ENCODE data around the gene PLD4.
"Not testable (repeated sequence)": the region's sequence is repeated elsewhere in the genome, so short reads cannot be mapped to it uniquely, and the experiment has no call there.

The PLD4 gene

GRCh38 chr14:104940526-104941150 lies 16.0 kb downstream of the PLD4 start:
- no peak for DNase-seq (ENCODE audit: low read depth in 2 of 2)

- DNase-seq (ENCODE audit: low read depth in 2 of 2) = no peak
These were observed 17.1 kb downstream of the PLD4 start for GRCh38 chr14:104941508-104942365.

GRCh38 chr14:104942586-104942985 lies 17.9 kb downstream of the PLD4 start:
- no peak for DNase-seq (ENCODE audit: low read depth in 2 of 2)

GRCh38 chr14:104943216-104944015 lies 18.7 kb downstream of the PLD4 start:
- DNase-seq (ENCODE audit: low read depth in 2 of 2) = not testable (repeated sequence)

- not testable (repeated sequence) for DNase-seq (ENCODE audit: low read depth in 2 of 2)
These were observed 19.3 kb downstream of the PLD4 start for GRCh38 chr14:104944016-104944308.

- DNase-seq (ENCODE audit: low read depth in 2 of 2) = not testable (repeated sequence)
These were observed 19.9 kb downstream of the PLD4 start for GRCh38 chr14:104944436-104945205.

- DNase-seq (ENCODE audit: low read depth in 2 of 2) = not testable (repeated sequence)
These were observed 20.6 kb downstream of the PLD4 start for GRCh38 chr14:104945266-104945665.

- not testable (repeated sequence) for DNase-seq (ENCODE audit: low read depth in 2 of 2)
These were observed 21.6 kb downstream of the PLD4 start for GRCh38 chr14:104945986-104946965.

- not testable (repeated sequence) for DNase-seq (ENCODE audit: low read depth in 2 of 2)
These were observed 22.5 kb downstream of the PLD4 start for GRCh38 chr14:104947201-104947600.

GRCh38 chr14:104947881-104948735 lies 23.4 kb downstream of the PLD4 start:
- DNase-seq (ENCODE audit: low read depth in 2 of 2) = not testable (repeated sequence)

GRCh38 chr14:104948736-104949031 lies 24.0 kb downstream of the PLD4 start:
- no peak for DNase-seq (ENCODE audit: low read depth in 2 of 2)

GRCh38 chr14:104949406-104949955 lies 24.8 kb downstream of the PLD4 start:
- not testable (repeated sequence) for DNase-seq (ENCODE audit: low read depth in 2 of 2)

- DNase-seq (ENCODE audit: low read depth in 2 of 2) = no peak
These were observed 25.3 kb downstream of the PLD4 start for GRCh38 chr14:104950021-104950420.

GRCh38 chr14:104950701-104951100 lies 26.0 kb downstream of the PLD4 start:
- not testable (repeated sequence) for DNase-seq (ENCODE audit: low read depth in 2 of 2)

- DNase-seq (ENCODE audit: low read depth in 2 of 2) = not testable (repeated sequence)
These were observed 27.4 kb downstream of the PLD4 start for GRCh38 chr14:104951863-104952657.

- DNase-seq (ENCODE audit: low read depth in 2 of 2) = no peak
These were observed 28.4 kb downstream of the PLD4 start for GRCh38 chr14:104953097-104953496.

GRCh38 chr14:104953896-104954656 lies 29.4 kb downstream of the PLD4 start:
- DNase-seq (ENCODE audit: low read depth in 2 of 2) = no peak
